NCI-H1436 treated with DMSO at 0.1 percent for 48 hours (cell line): Measurements from ENCODE around the gene GPR35.

Experiments used
- DNase-seq: peaks from one replicate; lab custom pipeline; 2025; lab: John Stamatoyannopoulos, UW

GPR35 gene, protein sequence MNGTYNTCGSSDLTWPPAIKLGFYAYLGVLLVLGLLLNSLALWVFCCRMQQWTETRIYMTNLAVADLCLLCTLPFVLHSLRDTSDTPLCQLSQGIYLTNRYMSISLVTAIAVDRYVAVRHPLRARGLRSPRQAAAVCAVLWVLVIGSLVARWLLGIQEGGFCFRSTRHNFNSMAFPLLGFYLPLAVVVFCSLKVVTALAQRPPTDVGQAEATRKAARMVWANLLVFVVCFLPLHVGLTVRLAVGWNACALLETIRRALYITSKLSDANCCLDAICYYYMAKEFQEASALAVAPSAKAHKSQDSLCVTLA

DNA sequence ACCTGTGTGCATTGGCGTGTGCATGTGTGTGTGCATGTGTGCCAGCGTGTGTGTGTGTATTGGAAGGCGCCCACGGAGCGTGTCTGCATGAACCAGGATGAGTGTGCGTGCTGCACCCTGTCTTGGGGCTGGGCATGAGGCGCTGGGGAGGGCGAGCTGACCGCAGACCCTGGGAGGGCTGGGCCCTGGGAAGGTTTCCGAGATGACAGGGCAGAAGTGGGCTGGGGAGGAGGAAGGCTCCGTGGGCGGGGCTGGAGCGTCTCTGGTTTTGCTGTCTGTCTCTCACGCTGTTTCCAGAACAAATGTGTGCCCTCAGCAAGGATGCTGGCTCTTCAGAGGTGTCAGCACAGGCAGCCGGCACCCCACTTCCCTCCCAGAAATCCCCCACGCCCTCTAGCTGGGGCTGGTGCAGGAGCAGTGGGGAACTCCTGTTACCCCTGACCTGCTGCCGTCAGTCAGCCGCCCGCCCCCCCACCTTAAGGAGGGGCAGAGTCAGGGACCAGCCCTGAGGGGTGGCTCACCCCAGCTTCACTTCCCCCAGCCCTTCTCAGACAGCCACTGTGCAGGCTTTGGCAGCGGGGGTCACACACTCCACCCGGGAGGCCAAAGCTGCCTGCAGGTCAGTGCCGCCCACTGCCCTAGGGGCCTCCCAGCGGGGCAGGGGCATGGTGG is at the start of gene GPR35:
GPR35 (plus strand) TSS at position 531 of the 672 bp plus-strand sequence. CDS start 4,473 bp downstream, outside the sequence.
- no peak for DNase-seq

DNA sequence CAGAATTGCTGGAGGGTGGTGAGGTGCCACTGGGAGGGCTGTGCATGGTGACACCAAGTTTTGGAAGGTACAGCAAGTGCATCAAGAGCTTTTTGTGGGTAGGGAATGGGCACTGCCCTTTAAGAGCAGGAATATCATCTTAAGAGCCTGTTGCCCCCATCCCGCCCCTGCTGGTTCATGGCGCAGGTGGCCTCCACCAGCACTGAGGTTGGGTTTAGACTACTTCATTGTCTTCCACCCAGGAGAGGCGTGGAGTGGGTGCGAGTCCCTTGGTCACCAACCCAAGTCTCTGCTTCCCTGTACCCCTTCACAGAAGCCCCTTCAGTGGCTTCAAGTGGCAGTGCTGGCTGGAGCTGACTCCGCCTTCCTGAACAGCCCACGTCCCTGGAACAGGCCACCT is 49.2 kb upstream of the GPR35 start:
- no peak for DNase-seq

DNA sequence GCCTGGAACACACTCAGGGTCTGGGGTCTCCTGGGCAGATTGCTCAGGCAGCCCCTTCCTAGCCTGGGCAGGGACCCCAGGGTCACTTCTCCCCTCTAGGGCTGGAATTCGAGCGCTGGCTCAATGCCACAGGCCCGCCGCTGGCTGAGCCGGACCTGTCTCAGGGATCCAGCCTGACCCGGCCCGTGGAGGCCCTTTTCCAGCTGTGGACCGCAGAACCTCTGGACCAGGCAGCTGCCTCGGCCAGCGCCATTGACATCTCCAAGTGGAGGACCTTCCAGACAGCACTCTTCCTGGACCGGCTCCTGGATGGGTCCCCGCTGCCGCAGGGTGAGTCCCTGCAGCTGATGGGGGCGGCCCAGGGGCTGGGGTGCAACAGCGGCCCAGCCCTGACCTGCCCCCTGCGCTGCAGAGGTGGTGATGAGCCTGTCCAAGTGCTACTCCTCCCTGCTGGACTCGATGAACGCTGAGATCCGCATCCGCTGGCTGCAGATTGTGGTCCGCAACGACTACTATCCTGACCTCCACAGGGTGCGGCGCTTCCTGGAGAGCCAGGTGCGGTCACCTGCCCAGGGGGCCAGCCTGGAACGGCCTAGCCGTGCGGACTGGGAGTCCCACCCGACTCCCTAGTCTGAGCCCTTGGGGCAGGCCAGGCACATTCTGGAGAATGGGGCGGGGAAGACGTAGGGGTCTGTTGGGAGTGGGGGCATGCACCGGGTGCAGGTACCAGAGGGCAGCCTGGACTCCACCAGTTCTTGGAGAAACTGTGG is 48.7 kb upstream of the GPR35 start:
- DNase-seq, result no peak

DNA sequence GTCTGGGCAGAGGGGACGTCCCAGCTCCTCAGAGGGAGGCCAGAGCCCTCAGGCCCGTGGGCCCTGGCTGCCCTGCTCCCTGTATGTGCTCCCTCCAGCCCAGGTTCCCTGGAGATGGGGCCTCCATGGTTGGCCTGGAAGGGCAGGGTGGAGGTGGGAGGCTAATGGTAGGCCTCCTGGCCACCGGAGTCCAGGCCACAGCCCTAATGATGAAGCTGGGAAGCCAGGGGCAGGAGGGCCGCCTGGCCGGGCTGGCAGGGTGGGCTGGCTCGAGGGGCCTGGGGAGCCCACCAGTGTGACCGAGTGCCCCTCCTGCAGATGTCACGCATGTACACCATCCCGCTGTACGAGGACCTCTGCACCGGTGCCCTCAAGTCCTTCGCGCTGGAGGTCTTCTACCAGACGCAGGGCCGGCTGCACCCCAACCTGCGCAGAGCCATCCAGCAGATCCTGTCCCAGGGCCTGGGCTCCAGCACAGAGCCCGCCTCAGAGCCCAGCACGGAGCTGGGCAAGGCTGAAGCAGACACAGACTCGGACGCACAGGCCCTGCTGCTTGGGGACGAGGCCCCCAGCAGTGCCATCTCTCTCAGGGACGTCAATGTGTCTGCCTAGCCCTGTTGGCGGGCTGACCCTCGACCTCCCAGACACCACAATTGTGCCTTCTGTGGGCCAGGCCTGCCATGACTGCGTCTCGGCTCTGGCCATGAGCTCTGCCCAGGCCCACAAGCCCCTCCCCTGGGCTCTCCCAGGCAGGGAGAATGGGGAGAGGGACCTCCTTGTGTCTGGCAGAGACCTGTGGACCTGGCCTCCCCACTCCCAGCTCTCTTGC is 47.8 kb upstream of the GPR35 start:
- DNase-seq, result no peak

DNA sequence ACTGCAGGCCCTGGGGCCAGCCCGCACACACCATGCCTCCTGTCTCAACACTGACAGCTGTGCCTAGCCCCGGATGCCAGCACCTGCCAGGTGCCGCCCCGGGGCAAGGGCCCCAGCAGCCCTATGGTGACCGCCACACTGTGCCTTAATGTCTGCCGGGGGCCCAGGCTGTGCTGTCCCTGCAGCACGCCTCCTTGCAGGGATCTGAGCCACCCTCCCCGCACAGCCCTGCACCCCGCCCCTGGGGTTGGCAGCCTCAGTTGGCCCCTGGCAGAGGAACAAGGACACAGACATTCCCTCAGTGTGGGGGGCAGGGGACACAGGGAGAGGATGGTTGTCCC is 47.2 kb upstream of the GPR35 start:
- no peak for DNase-seq

DNA sequence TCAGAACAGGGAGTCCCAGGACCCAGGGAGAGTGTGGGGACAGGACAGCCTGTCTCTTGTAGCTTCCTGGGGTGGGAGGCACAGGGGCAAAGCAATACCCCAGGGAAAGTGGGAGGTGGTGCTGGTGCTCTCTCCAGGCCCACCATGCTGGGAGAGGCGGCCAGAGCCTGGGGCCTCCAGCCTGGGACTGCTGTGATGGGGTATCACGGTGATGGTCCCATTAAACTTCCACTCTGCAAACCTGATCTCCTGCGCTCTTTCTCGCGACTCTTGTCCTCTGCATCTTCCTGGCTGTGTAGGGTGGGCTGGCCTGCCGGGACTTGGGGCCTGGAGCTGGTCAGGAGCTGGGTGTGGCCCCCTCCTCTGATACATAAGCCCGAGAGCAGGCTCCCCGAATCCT is 46.8 kb upstream of the GPR35 start:
- DNase-seq, result no peak

DNA sequence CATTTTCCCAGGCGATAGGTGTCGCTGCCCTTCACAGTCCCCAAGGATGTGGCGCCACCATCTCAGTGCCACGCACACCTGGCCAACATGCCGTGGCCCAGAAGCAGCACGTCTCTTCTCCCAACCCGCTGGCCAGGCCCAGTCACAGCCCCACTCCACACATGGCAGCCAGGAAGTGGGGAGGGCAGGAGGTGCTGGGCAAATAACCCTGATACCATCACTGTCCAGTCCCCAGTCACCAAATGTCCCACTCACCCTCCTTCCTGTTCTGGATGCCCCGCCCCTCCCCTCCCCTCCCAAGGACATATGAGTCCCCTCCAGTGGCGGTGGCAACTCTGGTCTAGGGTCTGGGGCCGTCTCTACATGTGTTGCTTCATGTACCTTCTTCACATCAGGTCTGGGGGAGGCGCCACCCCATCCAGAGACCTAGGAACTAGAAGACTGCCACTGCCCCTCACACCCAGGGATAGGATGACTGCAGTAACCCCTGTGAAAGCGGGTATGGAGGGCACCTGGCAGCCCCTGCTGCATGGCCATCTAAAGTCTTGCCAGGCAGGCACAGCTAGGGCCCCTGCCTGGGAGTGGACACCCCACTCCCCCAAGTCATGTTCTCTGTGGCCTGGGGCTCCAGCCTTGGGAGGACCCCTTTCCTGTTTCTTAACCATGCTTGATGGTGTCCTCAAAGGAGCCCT is 46.1 kb upstream of the GPR35 start:
- DNase-seq, result no peak

DNA sequence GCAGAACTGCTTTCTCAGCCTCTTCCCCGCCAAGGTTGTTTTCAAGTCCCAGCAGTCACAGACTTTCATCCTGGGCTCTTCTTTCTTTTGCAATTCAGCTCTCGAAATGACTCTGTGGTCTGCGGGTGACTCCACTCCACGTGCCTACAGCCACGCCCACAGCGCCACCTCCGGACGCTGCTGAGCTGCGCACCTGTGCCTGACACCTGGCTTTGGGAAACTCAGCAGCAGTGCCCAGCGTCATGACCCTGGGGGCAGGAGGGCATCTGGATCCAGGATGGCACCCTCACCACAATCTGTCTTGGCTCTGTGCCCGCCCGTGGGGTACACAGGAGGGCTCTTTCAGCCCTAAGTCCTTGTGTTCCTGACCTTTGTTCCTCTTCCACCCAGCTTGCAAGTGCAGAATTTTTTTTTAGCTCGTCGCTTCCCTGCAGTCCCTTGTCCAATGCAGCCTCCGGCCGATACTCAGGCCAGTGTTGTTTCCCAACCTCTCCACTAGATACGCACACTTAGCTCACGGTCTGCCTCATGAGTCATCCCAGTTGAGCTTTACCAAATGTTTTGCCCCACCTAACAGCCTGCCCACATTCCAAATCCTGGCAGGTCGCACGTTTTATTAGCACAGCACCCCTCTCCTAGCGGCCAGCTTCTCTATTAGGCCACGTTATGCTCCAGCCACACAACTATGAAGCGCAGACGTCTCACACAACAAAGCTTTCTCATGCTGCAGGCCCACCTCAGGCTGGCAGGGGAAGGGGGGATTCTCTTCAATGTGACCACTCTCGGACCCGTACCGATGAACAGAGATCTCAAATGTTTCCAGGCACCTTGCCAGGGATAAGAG is 45.3 kb upstream of the GPR35 start:
- no peak for DNase-seq

DNA sequence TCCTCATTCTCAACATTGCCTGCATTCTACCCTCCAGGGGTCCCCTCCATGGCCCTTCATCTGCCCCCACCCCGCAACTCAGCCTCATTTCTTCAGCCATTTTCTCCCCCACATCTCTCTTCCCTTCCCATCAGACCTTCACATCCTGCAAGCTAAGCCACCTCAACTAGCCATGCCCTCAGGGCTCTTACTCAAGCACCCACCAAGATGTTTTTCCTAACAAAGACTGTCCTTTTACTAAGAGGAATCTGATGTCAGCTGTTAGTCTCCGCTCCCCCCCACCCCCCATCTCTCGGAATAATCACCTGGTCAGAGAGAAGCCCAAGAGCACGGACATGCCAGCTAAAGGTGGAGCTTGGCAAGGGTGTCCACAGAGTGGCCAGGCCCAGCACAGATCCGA is 43.5 kb upstream of the GPR35 start:
- DNase-seq, result no peak

DNA sequence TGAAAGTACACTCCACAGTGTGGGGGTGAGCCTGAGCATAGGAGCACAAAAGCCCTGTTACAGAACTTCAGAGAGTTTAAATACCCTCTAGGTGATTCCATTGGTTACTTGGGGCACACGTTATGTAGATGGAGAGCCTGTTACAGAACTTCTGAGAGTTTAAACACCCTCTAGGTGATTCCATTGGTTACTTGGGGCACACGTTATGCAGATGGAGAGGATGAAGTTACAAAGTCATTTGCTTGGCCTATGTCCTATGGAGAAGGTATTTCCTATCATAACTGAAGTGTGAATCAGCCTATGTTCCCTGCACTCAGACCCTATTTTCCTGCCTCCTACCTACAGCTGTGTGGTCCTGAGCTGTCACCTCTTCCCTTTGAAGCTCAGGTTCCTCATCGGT is 42.5 kb upstream of the GPR35 start:
- DNase-seq, result no peak

DNA sequence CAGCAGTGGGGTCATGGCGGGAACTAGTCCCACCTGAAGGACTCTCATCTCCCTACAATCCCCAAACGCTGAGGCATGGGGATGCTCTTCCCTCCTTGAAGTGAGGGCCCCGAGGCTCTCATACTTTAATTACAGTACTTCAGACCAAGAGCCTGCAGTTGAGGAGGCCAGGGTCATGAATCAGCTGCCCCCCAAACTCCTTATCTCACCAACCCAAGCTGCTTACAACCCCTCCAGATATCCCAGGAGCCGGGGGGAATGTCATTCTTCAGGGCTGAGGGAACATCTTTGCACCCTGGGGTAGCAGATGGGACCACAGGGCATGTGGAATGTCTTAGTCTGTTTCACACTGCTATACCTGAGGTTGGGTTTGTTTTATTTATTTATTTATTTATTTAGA is 41.5 kb upstream of the GPR35 start:
- DNase-seq, result no peak

DNA sequence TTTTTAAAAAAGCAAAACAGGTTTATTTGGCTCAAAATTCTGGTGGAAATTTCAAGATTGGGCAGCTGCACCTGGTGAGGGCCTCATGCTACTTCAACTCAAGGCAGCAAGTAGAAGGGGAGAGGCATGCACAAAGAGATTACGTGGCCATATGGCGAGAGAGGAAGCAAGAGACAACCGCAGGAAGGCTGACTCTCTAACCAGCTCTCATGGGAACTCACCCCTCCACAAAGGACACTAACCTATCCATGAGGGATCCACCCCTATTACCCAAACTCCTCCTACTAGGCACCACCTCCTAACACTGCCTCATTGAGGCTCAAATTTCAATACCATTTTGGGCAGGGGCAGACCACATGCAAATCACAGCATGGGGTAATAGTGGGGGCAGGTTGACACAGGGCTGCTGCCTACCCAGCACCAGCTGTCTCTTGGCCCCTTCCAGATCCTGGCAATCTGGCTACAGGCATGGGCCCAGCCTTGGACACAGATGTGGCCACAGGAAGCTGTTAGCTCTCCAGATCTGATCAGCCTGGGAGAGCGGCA is 40.7 kb upstream of the GPR35 start:
- peak; percentile 17 for DNase-seq

DNA sequence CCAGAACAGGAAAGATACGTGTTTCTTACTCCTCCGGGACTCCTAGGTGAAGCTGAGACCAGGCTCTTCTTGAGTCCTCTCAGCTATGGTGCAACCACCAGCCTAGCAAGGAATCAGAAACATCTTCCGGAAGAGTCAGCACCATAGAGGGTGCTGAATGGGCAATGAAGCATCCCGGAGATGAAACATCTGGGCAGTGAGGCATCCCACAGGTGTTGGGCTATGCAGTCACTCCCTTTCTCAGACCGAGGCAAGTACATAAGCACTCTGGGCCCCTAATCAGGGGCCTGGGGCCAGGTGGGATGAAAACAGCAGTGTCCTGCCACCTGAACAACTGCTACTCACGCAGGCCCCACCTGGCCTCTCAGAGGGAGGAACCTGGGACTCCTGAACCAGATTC is 40.2 kb upstream of the GPR35 start:
- DNase-seq, result no peak

DNA sequence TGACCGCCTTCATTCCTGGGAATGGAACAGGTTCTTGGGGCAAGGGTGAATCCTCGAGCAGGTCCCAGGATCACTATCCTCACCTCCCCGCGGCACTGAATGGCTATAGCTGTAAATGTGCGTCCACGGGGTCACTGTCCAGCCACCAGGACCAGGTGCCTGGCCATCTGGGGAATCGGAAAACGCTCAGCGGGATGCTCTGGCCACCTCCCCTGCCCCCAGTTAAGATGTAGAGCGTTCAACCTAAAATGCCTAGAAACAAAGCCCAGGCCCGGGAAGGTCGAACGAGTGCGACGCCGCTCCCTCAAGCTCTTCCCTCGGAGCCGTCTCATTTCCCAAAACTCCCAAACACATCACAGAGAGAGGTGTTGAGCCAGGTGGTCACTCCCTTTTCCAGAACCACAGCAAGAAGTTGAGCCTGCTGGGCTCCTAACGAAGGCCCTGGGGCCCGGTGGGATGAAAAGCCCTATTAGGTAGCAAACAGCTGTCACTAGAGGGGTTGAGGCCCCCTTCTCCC is 39.5 kb upstream of the GPR35 start:
- DNase-seq, result no peak

DNA sequence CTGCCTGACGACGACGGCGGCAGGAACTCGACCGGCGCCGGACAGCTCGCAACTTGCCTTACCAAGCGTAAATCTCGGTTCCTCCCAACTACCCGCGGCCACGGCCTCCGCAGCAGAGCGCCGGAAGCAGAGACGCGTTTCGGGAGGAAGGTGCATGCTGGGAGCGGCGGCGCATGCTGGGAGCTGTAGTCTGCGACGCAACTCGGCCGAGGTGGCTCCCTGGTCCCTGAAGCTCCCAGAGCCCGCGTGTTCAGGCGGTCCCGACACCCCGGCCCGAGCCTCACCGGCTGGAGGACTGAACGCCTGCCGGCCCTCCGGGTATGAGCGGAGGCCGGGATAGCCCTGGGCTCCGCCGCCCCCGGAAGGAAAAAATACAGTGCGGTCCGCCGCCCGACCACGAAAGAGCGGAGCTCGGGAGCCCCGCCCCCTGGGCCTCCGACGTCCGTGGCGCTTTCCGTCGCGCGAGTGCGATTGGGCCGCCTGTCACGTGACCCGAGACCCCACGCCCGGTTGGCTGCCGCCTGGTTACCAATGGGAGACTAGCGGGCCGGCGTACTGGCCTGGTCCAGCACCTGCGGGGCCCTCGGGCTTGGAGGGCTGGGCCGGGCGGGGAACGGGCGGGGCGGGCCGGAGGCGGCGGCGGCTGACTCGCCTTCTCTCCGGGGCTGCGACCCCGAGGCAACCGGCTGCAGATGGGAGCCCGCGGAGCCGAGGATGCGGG is 38.9 kb upstream of the GPR35 start, which contains the start of gene CAPN10:
CAPN10 (plus strand) TSS at position 537 of the 721 bp plus-strand sequence; CDS start at position 715, 178 bp downstream.
- DNase-seq, result peak; percentile 52

DNA sequence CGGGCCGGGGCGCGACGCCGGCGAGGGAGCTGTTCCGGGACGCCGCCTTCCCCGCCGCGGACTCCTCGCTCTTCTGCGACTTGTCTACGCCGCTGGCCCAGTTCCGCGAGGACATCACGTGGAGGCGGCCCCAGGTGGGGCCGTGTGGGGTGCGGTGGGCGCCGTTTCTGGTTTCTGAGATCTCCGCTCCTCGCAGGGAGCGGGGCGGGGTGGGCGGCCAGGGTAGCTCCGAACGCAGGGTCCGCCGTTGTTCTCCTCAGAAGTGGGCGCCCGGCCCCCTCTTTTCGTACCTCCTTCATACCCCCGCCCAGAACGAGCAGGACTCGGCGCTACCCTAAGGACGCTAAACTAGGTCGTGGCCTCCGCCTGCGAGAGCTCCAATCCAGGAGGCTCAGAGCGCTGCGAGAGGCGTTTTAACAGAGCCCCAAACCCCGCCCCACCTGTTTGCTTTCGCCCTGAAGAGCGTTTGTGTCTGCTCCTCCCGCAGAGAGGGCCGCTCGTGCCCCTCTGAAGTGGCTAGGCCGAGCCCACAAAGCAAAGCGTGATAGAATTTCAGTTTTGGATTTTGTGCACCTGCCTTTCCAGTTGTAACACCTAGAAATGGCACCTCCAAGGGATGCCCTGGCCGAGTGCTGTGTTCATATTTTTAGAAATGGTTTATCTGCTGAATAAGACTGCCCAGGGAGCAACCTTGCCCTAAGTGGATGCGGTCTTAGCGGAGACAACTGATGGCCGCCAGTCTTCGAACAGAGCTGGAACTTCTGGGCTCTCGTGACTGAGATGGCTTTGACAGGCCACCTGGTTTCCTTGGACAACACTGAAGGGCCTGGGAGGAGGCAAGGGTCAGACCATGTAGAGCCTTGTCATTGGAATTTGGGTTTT is 38.1 kb upstream of the GPR35 start:
- no peak for DNase-seq

DNA sequence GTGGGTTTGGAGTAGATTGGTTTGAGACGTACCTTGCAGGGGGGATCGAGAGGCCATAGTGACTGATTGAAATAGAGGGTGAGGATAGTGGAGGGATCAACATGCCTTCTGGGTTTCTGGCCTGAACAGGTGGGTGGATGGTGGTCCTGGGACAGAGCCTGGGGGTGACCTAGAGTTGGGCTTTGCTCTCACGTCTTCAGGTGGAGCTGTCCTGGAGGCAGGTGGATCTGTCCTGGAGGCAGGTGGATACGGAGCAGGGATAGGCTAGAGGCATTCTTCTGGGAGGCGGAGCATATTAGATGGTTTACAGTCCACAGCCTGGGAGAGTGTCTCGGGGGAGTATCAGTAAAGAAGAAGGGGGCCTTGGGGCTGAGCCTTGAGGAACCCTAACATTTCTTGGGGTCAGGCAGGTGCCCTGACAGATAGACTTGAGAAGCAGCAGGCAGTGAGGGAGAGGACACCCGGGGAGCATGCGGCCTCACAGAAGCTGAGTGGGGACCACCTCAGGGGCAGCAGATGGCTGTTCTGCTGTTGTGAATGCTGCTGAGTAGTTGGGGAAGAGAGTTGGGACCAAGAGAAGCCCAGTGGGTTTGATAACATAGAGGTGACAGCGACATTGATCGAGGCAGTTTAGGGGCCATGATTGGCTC is 37.1 kb upstream of the GPR35 start:
- no peak for DNase-seq

DNA sequence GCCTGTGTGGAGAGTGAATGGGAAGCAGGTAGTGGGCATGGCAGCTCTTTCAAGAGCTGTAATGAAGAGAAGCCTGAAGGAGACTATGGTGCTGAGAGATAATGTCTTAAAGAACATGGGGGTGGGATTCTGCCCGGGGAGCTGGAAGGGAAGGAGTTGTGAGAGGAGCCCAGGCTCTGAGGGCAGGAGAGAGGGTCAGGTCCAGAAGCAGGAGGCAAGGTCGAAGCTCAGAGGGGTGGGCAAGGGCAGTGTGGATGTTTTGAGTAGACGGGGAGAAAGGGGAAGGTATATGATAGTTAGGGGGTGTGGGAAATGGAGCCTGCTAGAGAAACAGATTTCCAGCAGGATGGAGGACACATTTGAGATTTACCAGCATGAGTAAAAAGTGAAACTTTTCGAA is 36.6 kb upstream of the GPR35 start:
- no peak for DNase-seq
